Astrocyte (in vitro differentiated cells and primary cell): ENCODE measurements around the gene KLHL30. TPM values are rescaled to one million over a fixed set of nuclear protein-coding genes. Genes with fewer than 3 reads are reported as not detected.
A peak's percentile ranks its signal among the peaks of the same experiment; 100 is the strongest.

Source experiments
- DNase-seq: peaks from one replicate; pipeline ENCODE4 v3.0.0-alpha.2; 2010; ENCODE audit warnings: low read depth
- FAIRE-seq: peaks from 2 replicates; lab custom pipeline; 2011; peaks lifted over from hg19 to GRCh38; lab: Jason Lieb, UNC
- H2AFZ ChIP-seq: 2 replicates; pipeline ENCODE4 v1.6.0; 2012; ENCODE audit warnings: low read depth, low read length, inconsistent platforms
- H3K27ac ChIP-seq: 2 replicates; pipeline ENCODE4 v1.5.1; 2011; ENCODE audit warnings: low read depth, low read length, inconsistent platforms
- H3K27me3 ChIP-seq: 2 replicates; pipeline ENCODE4 v1.6.0; 2011; ENCODE audit warnings: low read length, inconsistent platforms; ENCODE audit not compliant: insufficient read depth
- H3K36me3 ChIP-seq: 2 replicates; pipeline ENCODE4 v1.5.1; 2011; ENCODE audit warnings: low read length, inconsistent platforms; ENCODE audit not compliant: insufficient read depth
- H3K4me1 ChIP-seq: 2 replicates; pipeline ENCODE4 v1.5.1; 2011; ENCODE audit warnings: low read length, inconsistent platforms; ENCODE audit not compliant: insufficient read depth
- H3K4me2 ChIP-seq: 2 replicates; pipeline ENCODE4 v1.6.0; 2012; ENCODE audit warnings: low read length, inconsistent platforms
- H3K4me3 ChIP-seq: 2 replicates; pipeline ENCODE4 v1.5.1; 2011; ENCODE audit warnings: low read depth, mild to moderate bottlenecking, low read length, inconsistent platforms; ENCODE audit not compliant: insufficient read depth
- H3K79me2 ChIP-seq: 2 replicates; pipeline ENCODE4 v1.6.0; 2012; ENCODE audit warnings: mild to moderate bottlenecking, low read length, inconsistent platforms; ENCODE audit not compliant: insufficient read depth
- H3K9ac ChIP-seq: 2 replicates; pipeline ENCODE4 v1.6.0; 2012; ENCODE audit warnings: mild to moderate bottlenecking, low read length, inconsistent platforms
- H3K9me3 ChIP-seq: 2 replicates; pipeline ENCODE4 v1.5.1; 2012; ENCODE audit warnings: low read depth, mild to moderate bottlenecking, low read length, inconsistent platforms; ENCODE audit not compliant: insufficient read depth
- H4K20me1 ChIP-seq: 2 replicates; pipeline ENCODE4 v1.6.0; 2012; ENCODE audit warnings: low read length, inconsistent platforms; ENCODE audit not compliant: insufficient read depth
- H3K27ac Mint-ChIP-seq: one replicate; pipeline ENCODE4 v1.8.0; 2021; ENCODE audit warnings: mild to moderate bottlenecking, mixed read lengths; ENCODE audit not compliant: unreplicated experiment
- H3K27me3 Mint-ChIP-seq: one replicate; pipeline ENCODE4 v1.8.0; 2021; ENCODE audit warnings: low read depth, mixed read lengths; ENCODE audit not compliant: unreplicated experiment
- H3K36me3 Mint-ChIP-seq: one replicate; pipeline ENCODE4 v1.8.0; 2021; ENCODE audit warnings: low read depth, mixed read lengths; ENCODE audit not compliant: unreplicated experiment
- H3K4me1 Mint-ChIP-seq: one replicate; pipeline ENCODE4 v1.8.0; 2021; ENCODE audit warnings: low read depth, mixed read lengths; ENCODE audit not compliant: unreplicated experiment
- H3K4me3 Mint-ChIP-seq: one replicate; pipeline ENCODE4 v1.8.0; 2021; ENCODE audit warnings: mild to moderate bottlenecking, moderate library complexity, mixed read lengths; ENCODE audit not compliant: unreplicated experiment
- H3K9me3 Mint-ChIP-seq: one replicate; pipeline ENCODE4 v1.8.0; 2021; ENCODE audit warnings: mild to moderate bottlenecking, mixed read lengths; ENCODE audit not compliant: unreplicated experiment
- CTCF ChIP-seq: IDR thresholded peaks from 2 replicates; pipeline ENCODE4 v1.5.1; 2011; ENCODE audit warnings: low read depth, mild to moderate bottlenecking, inconsistent platforms, low read length, moderate library complexity; ENCODE audit not compliant: insufficient read depth
- EZH2 ChIP-seq: IDR thresholded peaks from 2 replicates; pipeline ENCODE4 v1.6.1; 2012; ENCODE audit warnings: mild to moderate bottlenecking, low read length, inconsistent platforms; ENCODE audit not compliant: insufficient read depth
- total RNA-seq: library from RNA; stranded (reverse); gene quantifications from 2 replicates; pipeline ENCODE4 v1.2.1, GENCODE V29; 2021

The KLHL30 gene
- total RNA-seq, 1 donor from 2014 or later: 0.59 TPM

- Mint-ChIP-seq H3K27me3 (peaks cover 10% of the 10 kb centered on the region), H3K27ac (peak overlapping the region; percentile 98), H3K9me3 (no peaks in the 10 kb centered on the region), H3K36me3 (peaks cover 21% of the 10 kb centered on the region), H3K4me1 (peaks cover 26% of the 10 kb centered on the region), H3K4me3 (peak overlapping the region; percentile 29)
- FAIRE-seq (no peak), DNase-seq (no peak)
- Histone ChIP-seq H3K4me2 (peak overlapping the region; percentile 81), H3K27ac (peak overlapping the region; percentile 98), H3K79me2 (peaks cover 5% of the 10 kb centered on the region), H3K9ac (peak overlapping the region; percentile 81), H3K4me3 (peak overlapping the region; percentile 33), H2AFZ (no peak overlapping the region), H3K36me3 (peaks cover 15% of the 10 kb centered on the region), H3K4me1 (peaks cover 44% of the 10 kb centered on the region), H4K20me1 (no peaks in the 10 kb centered on the region), H3K9me3 (no peaks in the 10 kb centered on the region), H3K27me3 (no peaks in the 10 kb centered on the region)
- TF ChIP-seq CTCF (no peak), EZH2 (no peak)
These were observed 30.0 kb downstream of the KLHL30 start for GRCh38 chr2:238168196-238169047.

- Histone ChIP-seq H3K27ac (peak overlapping the region; percentile 98), H3K4me1 (peaks cover 38% of the 10 kb centered on the region), H3K9me3 (no peaks in the 10 kb centered on the region), H3K27me3 (no peaks in the 10 kb centered on the region), H3K9ac (peak overlapping the region; percentile 81), H2AFZ (no peak overlapping the region), H4K20me1 (no peaks in the 10 kb centered on the region), H3K79me2 (peaks cover 5% of the 10 kb centered on the region), H3K36me3 (peaks cover 22% of the 10 kb centered on the region), H3K4me2 (peak overlapping the region; percentile 81), H3K4me3 (peak overlapping the region; percentile 33)
- FAIRE-seq (peak; percentile 92), DNase-seq (peak; percentile 92)
- no peaks in the 10 kb centered on the region for H3K9me3 Mint-ChIP-seq
- H3K4me1 Mint-ChIP-seq: peaks cover 26% of the 10 kb centered on the region
- H3K4me3 Mint-ChIP-seq: peak overlapping the region; percentile 77
- peaks cover 10% of the 10 kb centered on the region for H3K27me3 Mint-ChIP-seq
- peak overlapping the region; percentile 98 for H3K27ac Mint-ChIP-seq
- peaks cover 21% of the 10 kb centered on the region for H3K36me3 Mint-ChIP-seq
- TF ChIP-seq CTCF (no peak), EZH2 (no peak)
These were observed 30.7 kb downstream of the KLHL30 start for GRCh38 chr2:238169048-238169707.
